NCI-H524 treated with DMSO at 0.1 percent for 48 hours (cell line): ENCODE measurements around the gene INTS6.

ENCODE experiments used
- DNase-seq: peaks from one replicate; lab custom pipeline; 2025; lab: John Stamatoyannopoulos, UW

Gene INTS6

GRCh38 chr13:51317262-51317661, 135.6 kb downstream of the INTS6 start:
- no peak for DNase-seq

GRCh38 chr13:51313619-51314018, 139.2 kb downstream of the INTS6 start:
- no peak for DNase-seq

GRCh38 chr13:51311957-51312520, 140.8 kb downstream of the INTS6 start:
- DNase-seq: no peak
